ENCODE results near the gene ST3GAL4.
"Not testable (repeated sequence)": the region's sequence is repeated elsewhere in the genome, so short reads cannot be mapped to it uniquely, and the experiment has no call there.

The ST3GAL4 gene

GRCh38 chr11:126391286-126391954 is 35.9 kb downstream of the ST3GAL4 start:
- no peak for DNase-seq

- DNase-seq: no peak
These were observed 36.6 kb downstream of the ST3GAL4 start for GRCh38 chr11:126391970-126392632.

- DNase-seq: peak; percentile 19
These were observed 37.1 kb downstream of the ST3GAL4 start for GRCh38 chr11:126392633-126393013.

- no peak for DNase-seq
These were observed 37.7 kb downstream of the ST3GAL4 start for GRCh38 chr11:126393143-126393542.

GRCh38 chr11:126394036-126394435 is 38.5 kb downstream of the ST3GAL4 start:
- DNase-seq: no peak

GRCh38 chr11:126394634-126395072 is 39.2 kb downstream of the ST3GAL4 start:
- not testable (repeated sequence) for DNase-seq

- DNase-seq: not testable (repeated sequence)
These were observed 40.3 kb downstream of the ST3GAL4 start for GRCh38 chr11:126395784-126396183.

- DNase-seq: not testable (repeated sequence)
These were observed 40.8 kb downstream of the ST3GAL4 start for GRCh38 chr11:126396266-126396665.

GRCh38 chr11:126396965-126397364 is 41.5 kb downstream of the ST3GAL4 start:
- no peak for DNase-seq

- DNase-seq: no peak
These were observed 42.8 kb downstream of the ST3GAL4 start for GRCh38 chr11:126398296-126398695.

GRCh38 chr11:126398721-126399120 is 43.2 kb downstream of the ST3GAL4 start:
- no peak for DNase-seq

- DNase-seq: no peak
These were observed 44.5 kb downstream of the ST3GAL4 start for GRCh38 chr11:126400019-126400418.

GRCh38 chr11:126400479-126400878 is 45.0 kb downstream of the ST3GAL4 start:
- no peak for DNase-seq

GRCh38 chr11:126403022-126403581 is 47.6 kb downstream of the ST3GAL4 start:
- DNase-seq: no peak

- no peak for DNase-seq
These were observed 48.2 kb downstream of the ST3GAL4 start for GRCh38 chr11:126403658-126404057.

GRCh38 chr11:126404367-126404766 is 48.9 kb downstream of the ST3GAL4 start:
- DNase-seq: peak; percentile 35

- DNase-seq: no peak
These were observed 49.9 kb downstream of the ST3GAL4 start for GRCh38 chr11:126405374-126405773.

- no peak for DNase-seq
These were observed 50.4 kb downstream of the ST3GAL4 start for GRCh38 chr11:126405906-126406305.

- no peak for DNase-seq
These were observed 50.9 kb downstream of the ST3GAL4 start for GRCh38 chr11:126406368-126406767.

GRCh38 chr11:126407101-126407521 is 51.6 kb downstream of the ST3GAL4 start:
- no peak for DNase-seq

- DNase-seq: no peak
These were observed 52.3 kb downstream of the ST3GAL4 start for GRCh38 chr11:126407682-126408288.

- DNase-seq: no peak
These were observed 53.0 kb downstream of the ST3GAL4 start for GRCh38 chr11:126408496-126408895.

GRCh38 chr11:126408901-126409619 is 53.6 kb downstream of the ST3GAL4 start:
- DNase-seq: no peak

Measured in fibroblast of skin of scalp (primary cell).